H9 (cell line): ENCODE results near the gene HLA-DPB1. TPM values are rescaled to one million over a fixed set of nuclear protein-coding genes. Genes with fewer than 3 reads are reported as not detected.

Source experiments
- DNase-seq: peaks from one replicate; pipeline ENCODE4 v3.0.0-alpha.2; 2017
- H2AFZ ChIP-seq: one replicate; pipeline ENCODE4 v1.6.1; 2013; ENCODE audit warnings: mild to moderate bottlenecking, low read length, control low read depth, moderate library complexity
- H2AK5ac ChIP-seq: 2 replicates; pipeline ENCODE4 v1.6.1; 2013; ENCODE audit warnings: low read length, control low read depth, mixed read lengths; ENCODE audit not compliant: insufficient read length
- H2BK120ac ChIP-seq: one replicate; pipeline ENCODE4 v1.6.1; 2013; ENCODE audit warnings: low read depth, mild to moderate bottlenecking, low read length, control low read depth, inconsistent platforms; ENCODE audit not compliant: poor library complexity, severe bottlenecking
- H2BK12ac ChIP-seq: 2 replicates; pipeline ENCODE4 v1.6.1; 2013; ENCODE audit warnings: low read length, control low read depth, mixed read lengths, low read depth; ENCODE audit not compliant: insufficient read length
- H2BK15ac ChIP-seq: 2 replicates; pipeline ENCODE4 v1.6.1; 2013; ENCODE audit warnings: low read depth, low read length, control low read depth
- H2BK20ac ChIP-seq: one replicate; pipeline ENCODE4 v1.6.1; 2013; ENCODE audit warnings: low read depth, mild to moderate bottlenecking, low read length, control low read depth, inconsistent platforms; ENCODE audit not compliant: poor library complexity, severe bottlenecking
- H2BK5ac ChIP-seq: 2 replicates; pipeline ENCODE4 v1.6.1; 2013; ENCODE audit warnings: low read length, control low read depth, mixed read lengths; ENCODE audit not compliant: insufficient read length
- H3K14ac ChIP-seq: 2 replicates; pipeline ENCODE4 v1.6.1; 2013; ENCODE audit warnings: low read length, control low read depth; ENCODE audit not compliant: insufficient read depth
- H3K18ac ChIP-seq: 2 replicates; pipeline ENCODE4 v1.6.1; 2013; ENCODE audit warnings: low read depth, mild to moderate bottlenecking, mixed read lengths, low read length, control low read depth; ENCODE audit not compliant: insufficient read length
- H3K23ac ChIP-seq: 2 replicates; pipeline ENCODE4 v1.6.1; 2013; ENCODE audit warnings: low read length, control low read depth, mixed read lengths, low read depth; ENCODE audit not compliant: insufficient read length
- H3K23me2 ChIP-seq: 2 replicates; pipeline ENCODE4 v1.6.1; 2013; ENCODE audit warnings: low read depth, mild to moderate bottlenecking, mixed read lengths, low read length, control low read depth; ENCODE audit not compliant: insufficient read length, poor library complexity, severe bottlenecking
- H3K27ac ChIP-seq: 2 replicates; pipeline ENCODE4 v1.5.1; 2013; ENCODE audit warnings: low read length, control low read depth, mixed read lengths, low read depth; ENCODE audit not compliant: insufficient read length
- H3K27me3 ChIP-seq: 2 replicates; pipeline ENCODE4 v1.6.1; 2013; ENCODE audit warnings: low read length, control low read depth, inconsistent platforms; ENCODE audit not compliant: insufficient read depth
- H3K4ac ChIP-seq: 2 replicates; pipeline ENCODE4 v1.6.1; 2013; ENCODE audit warnings: low read depth, mild to moderate bottlenecking, control low read depth, inconsistent platforms, low read length, moderate library complexity
- H3K4me1 ChIP-seq: 2 replicates; pipeline ENCODE4 v1.6.1; 2013; ENCODE audit warnings: low read length, control low read depth, inconsistent platforms; ENCODE audit not compliant: insufficient read depth
- H3K4me2 ChIP-seq: 2 replicates; pipeline ENCODE4 v1.6.1; 2013; ENCODE audit warnings: low read length, control low read depth, mixed read lengths; ENCODE audit not compliant: insufficient read length, insufficient read depth
- H3K56ac ChIP-seq: 2 replicates; pipeline ENCODE4 v1.6.1; 2013; ENCODE audit warnings: low read depth, mild to moderate bottlenecking, mixed read lengths, low read length, control low read depth; ENCODE audit not compliant: insufficient read length
- H3K79me1 ChIP-seq: 2 replicates; pipeline ENCODE4 v1.6.1; 2013; ENCODE audit warnings: low read depth, mild to moderate bottlenecking, moderate library complexity, low read length, control low read depth, inconsistent platforms; ENCODE audit not compliant: insufficient read depth, poor library complexity, severe bottlenecking
- H3K79me2 ChIP-seq: 2 replicates; pipeline ENCODE4 v1.6.1; 2013; ENCODE audit warnings: low read length, control low read depth, inconsistent platforms; ENCODE audit not compliant: insufficient read depth
- H3K9ac ChIP-seq: 2 replicates; pipeline ENCODE4 v1.6.1; 2013; ENCODE audit warnings: low read length, control low read depth, mixed read lengths; ENCODE audit not compliant: insufficient read length; ENCODE audit errors: extremely low read depth
- H3K9me3 ChIP-seq: one replicate; pipeline ENCODE4 v1.6.1; 2013; ENCODE audit warnings: low read depth, low read length, inconsistent platforms; ENCODE audit not compliant: control insufficient read depth
- H3T11ph ChIP-seq: one replicate; pipeline ENCODE4 v1.6.1; 2013; ENCODE audit warnings: mild to moderate bottlenecking, low read length, control low read depth, inconsistent platforms
- H4K20me1 ChIP-seq: one replicate; pipeline ENCODE4 v1.6.1; 2013; ENCODE audit not compliant: control insufficient read depth, insufficient read length, insufficient read depth
- H4K5ac ChIP-seq: 2 replicates; pipeline ENCODE4 v1.6.1; 2013; ENCODE audit warnings: low read depth, mild to moderate bottlenecking, mixed read lengths, low read length, control low read depth; ENCODE audit not compliant: insufficient read length
- H4K8ac ChIP-seq: replicated peaks from 2 replicates; pipeline ENCODE4 v1.6.1; 2013; ENCODE audit warnings: low read length, control low read depth, mixed read lengths, low read depth; ENCODE audit not compliant: insufficient read length
- H4K91ac ChIP-seq: 2 replicates; pipeline ENCODE4 v1.6.1; 2013; ENCODE audit warnings: low read depth, mild to moderate bottlenecking, moderate library complexity, mixed read lengths, low read length, control low read depth; ENCODE audit not compliant: insufficient read length
- H3K27ac Mint-ChIP-seq, 3 experiments: 2 replicates in 2 of 3; 3 replicates in 1 of 3; pipeline ENCODE4 v1.8.0; 2020 to 2021; ENCODE audit warnings: mixed read lengths in 3 of 3, mild to moderate bottlenecking in 1 of 3, moderate library complexity in 1 of 3
- H3K27me3 Mint-ChIP-seq: 2 replicates; pipeline ENCODE4 v1.8.0; 2021; ENCODE audit warnings: low read depth, mild to moderate bottlenecking, moderate library complexity, mixed read lengths
- H3K36me3 Mint-ChIP-seq, 3 experiments: 2 replicates in 2 of 3; 3 replicates in 1 of 3; pipeline ENCODE4 v1.8.0; 2020 to 2021; ENCODE audit warnings: low read depth in 3 of 3, mixed read lengths in 3 of 3; ENCODE audit not compliant: insufficient read depth in 1 of 3
- H3K4me1 Mint-ChIP-seq, 2 experiments: 2 replicates each; pipeline ENCODE4 v1.8.0; 2020; ENCODE audit warnings: mixed read lengths in 2 of 2
- H3K4me3 Mint-ChIP-seq, 2 experiments: 2 replicates in 1 of 2; 3 replicates in 1 of 2; pipeline ENCODE4 v1.8.0; 2020 to 2021; ENCODE audit warnings: mild to moderate bottlenecking in 2 of 2, mixed read lengths in 2 of 2, moderate library complexity in 1 of 2
- H3K9me3 Mint-ChIP-seq, 2 experiments: 2 replicates in 1 of 2; 3 replicates in 1 of 2; pipeline ENCODE4 v1.8.0; 2020; ENCODE audit warnings: mild to moderate bottlenecking in 2 of 2, mixed read lengths in 2 of 2, moderate library complexity in 1 of 2
- WGBS: extraction: QIAGEN DNeasy Blood & Tissue Kit; methylation state at CpG from one replicate; pipeline ENCODE4 v1.1.7; 2013; ENCODE audit warnings: missing lambda C conversion rate, low lambda C conversion rate, mixed read lengths; ENCODE audit not compliant: insufficient read length; ENCODE audit errors: extremely low coverage; 5-methylcytosine and 5-hydroxymethylcytosine counted together
- total RNA-seq: library from RNA; stranded (reverse); gene quantifications from 2 replicates; pipeline ENCODE4 v1.2.1, GENCODE V29; 2021
- TF ChIP-seq, protein P1 (sequence below): fragments of 200-600 bp; sonication (generic); conservative IDR thresholded peaks from 3 replicates; pipeline ENCODE4 v1.8.0; 2021; ENCODE audit warnings: antibody characterized with exemption, mild to moderate bottlenecking

HLA-DPB1 gene
- total RNA-seq, 1 experiment from 2014 or later, result 23.6 TPM

DNA sequence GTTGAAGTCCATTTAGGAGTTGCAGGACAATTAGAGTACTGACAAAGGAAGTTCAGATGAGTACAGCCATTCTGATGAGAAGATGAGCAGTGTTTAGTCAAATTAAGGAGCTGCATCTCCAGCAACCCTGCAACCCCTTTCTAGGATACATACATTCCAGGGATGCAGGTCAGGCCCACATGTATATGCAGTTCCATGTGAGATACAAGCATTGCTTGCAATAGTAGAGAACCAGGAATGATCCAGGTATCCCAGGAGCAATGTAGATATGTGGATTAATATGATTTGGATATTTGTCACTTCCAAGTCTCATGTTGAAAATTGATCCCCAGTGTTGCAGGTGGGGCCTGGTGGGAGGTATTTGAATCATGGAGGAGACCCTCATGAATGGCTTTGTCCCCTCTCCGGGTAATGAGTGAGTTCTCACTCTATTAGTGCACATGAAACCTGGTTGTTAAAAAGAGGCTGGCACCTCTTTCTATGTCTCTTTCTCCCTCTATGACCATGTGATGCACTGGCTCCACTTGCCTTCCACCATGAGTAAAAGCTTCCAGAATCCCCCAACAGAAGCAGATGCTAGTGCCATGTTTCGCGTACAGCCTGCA, 8.8 kb upstream of the HLA-DPB1 start:
- no peak overlapping the region for H2AK5ac ChIP-seq
- TF ChIP-seq, protein P1, sequence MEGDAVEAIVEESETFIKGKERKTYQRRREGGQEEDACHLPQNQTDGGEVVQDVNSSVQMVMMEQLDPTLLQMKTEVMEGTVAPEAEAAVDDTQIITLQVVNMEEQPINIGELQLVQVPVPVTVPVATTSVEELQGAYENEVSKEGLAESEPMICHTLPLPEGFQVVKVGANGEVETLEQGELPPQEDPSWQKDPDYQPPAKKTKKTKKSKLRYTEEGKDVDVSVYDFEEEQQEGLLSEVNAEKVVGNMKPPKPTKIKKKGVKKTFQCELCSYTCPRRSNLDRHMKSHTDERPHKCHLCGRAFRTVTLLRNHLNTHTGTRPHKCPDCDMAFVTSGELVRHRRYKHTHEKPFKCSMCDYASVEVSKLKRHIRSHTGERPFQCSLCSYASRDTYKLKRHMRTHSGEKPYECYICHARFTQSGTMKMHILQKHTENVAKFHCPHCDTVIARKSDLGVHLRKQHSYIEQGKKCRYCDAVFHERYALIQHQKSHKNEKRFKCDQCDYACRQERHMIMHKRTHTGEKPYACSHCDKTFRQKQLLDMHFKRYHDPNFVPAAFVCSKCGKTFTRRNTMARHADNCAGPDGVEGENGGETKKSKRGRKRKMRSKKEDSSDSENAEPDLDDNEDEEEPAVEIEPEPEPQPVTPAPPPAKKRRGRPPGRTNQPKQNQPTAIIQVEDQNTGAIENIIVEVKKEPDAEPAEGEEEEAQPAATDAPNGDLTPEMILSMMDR, result no peak
- H3K4me1 ChIP-seq, result no peaks in the 10 kb centered on the region
- H2AFZ ChIP-seq, result no peak overlapping the region
- Mint-ChIP-seq H3K9me3 (peaks cover 8 to 9% of the 10 kb centered on the region in 2 experiments), H3K27ac (no peak overlapping the region; a peak in 2 of 7 replicates), H3K27me3 (peaks cover 10% of the 10 kb centered on the region), H3K4me3 (no peak overlapping the region), H3K36me3 (peaks cover 0 to 5% (median 1%) of the 10 kb centered on the region in 3 experiments; a peak in 2 of 7 replicates), H3K4me1 (0 out of 4 replicates have a peak, but pooled peaks cover 0 to 2% of the 10 kb centered on the region in 2 experiments)
- H3K4me2 ChIP-seq, result no peak overlapping the region
- no peak overlapping the region for H4K91ac ChIP-seq
- WGBS, result no CpG with 5 or more reads among the region's 3 CpGs
- H4K8ac ChIP-seq, result no peak overlapping the region
- no peak overlapping the region for H3K4ac ChIP-seq
- H3T11ph ChIP-seq, result no peak overlapping the region
- no peak overlapping the region for H2BK5ac ChIP-seq
- H3K18ac ChIP-seq, result no peak overlapping the region
- no peak for DNase-seq
- H2BK120ac ChIP-seq, result no peak overlapping the region
- no peak overlapping the region for H2BK20ac ChIP-seq
- no peak overlapping the region for H3K56ac ChIP-seq
- H3K9ac ChIP-seq, result no peak overlapping the region
- H3K27ac ChIP-seq, result no peak overlapping the region
- no peak overlapping the region for H3K14ac ChIP-seq
- no peak overlapping the region for H4K5ac ChIP-seq
- H3K79me2 ChIP-seq, result no peaks in the 10 kb centered on the region
- no peaks in the 10 kb centered on the region for H4K20me1 ChIP-seq
- no peaks in the 10 kb centered on the region for H3K27me3 ChIP-seq
- H3K23ac ChIP-seq, result no peak overlapping the region
- no peaks in the 10 kb centered on the region for H3K23me2 ChIP-seq
- no peak overlapping the region for H2BK12ac ChIP-seq
- H3K79me1 ChIP-seq, result no peaks in the 10 kb centered on the region
- no peak overlapping the region for H2BK15ac ChIP-seq
- H3K9me3 ChIP-seq, result no peaks in the 10 kb centered on the region
